ENCODE results near the gene SMPD3. TPM values are rescaled to one million over a fixed set of nuclear protein-coding genes. Genes with fewer than 3 reads are reported as not detected.

Gene SMPD3
- total RNA-seq, 4 donors from 2014 or later, result 0.22 to 0.38 TPM; not detected in 2

GRCh38 chr16:68356249-68356918 is 91.9 kb downstream of the SMPD3 start:
- no peak for TF ChIP-seq CTCF (IDR thresholded peaks at IDR 0.05; ENCODE audit: low read depth)

DNA sequence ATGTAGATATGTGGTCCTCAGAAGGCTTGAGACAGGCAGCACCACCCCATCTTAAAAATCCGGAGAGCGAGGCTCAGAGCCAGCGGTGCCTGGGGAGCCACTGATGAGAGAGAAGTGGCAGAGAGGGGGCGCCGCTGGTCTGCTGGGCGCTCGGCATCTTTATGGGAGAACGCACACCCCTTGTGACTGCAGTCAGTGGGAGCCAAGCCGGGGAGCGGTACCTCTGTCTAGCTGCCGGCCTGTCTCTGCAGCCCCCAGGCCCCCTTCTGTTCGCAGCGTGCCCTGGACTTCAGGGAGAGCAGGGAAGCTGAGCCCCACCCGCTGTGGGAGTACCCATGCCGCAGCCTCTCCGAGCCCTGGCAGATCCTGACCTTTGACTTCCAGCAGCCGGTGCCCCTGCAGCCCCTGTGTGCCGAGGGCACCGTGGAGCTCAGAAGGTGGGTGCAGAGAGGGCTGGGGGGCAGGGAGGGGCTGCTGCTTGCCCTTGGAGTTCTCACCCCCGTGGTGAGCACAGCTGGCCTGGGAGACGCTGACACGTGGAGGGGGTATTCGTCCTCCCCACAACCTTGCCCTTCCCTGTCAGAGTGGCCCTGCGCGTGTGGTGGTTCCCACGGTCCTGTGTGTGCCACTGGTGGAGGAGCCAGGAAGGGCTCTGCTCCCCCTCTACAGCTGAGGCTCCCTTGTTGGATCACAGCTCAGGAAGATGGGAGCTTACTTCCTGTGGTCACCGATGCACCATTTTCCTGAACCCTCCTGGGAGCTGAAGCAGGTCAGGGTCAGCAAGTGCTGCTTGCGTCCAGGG is 92.7 kb downstream of the SMPD3 start:
- no peak for TF ChIP-seq CTCF (IDR thresholded peaks at IDR 0.05; ENCODE audit: low read depth)

- no peak for TF ChIP-seq CTCF (IDR thresholded peaks at IDR 0.05; ENCODE audit: low read depth)
These were observed 93.5 kb downstream of the SMPD3 start for GRCh38 chr16:68354816-68355215.

GRCh38 chr16:68353366-68353765 is 94.9 kb downstream of the SMPD3 start:
- TF ChIP-seq CTCF (IDR thresholded peaks at IDR 0.05; ENCODE audit: low read depth), result no peak

GRCh38 chr16:68351991-68352431 is 96.3 kb downstream of the SMPD3 start:
- no peak for TF ChIP-seq CTCF (IDR thresholded peaks at IDR 0.05; ENCODE audit: low read depth)

GRCh38 chr16:68351463-68351862 is 96.8 kb downstream of the SMPD3 start:
- TF ChIP-seq CTCF (IDR thresholded peaks at IDR 0.05; ENCODE audit: low read depth), result no peak

- TF ChIP-seq CTCF (IDR thresholded peaks at IDR 0.05; ENCODE audit: low read depth), result no peak
These were observed 97.4 kb downstream of the SMPD3 start for GRCh38 chr16:68350813-68351350.
